KOPT-K1 (cell line): ENCODE data around the gene TPCN1.
A peak's percentile ranks its signal among the peaks of the same experiment; 100 is the strongest.

Source experiments
- H3K27ac ChIP-seq: fragments of 200-600 bp; sonication (generic); 2 replicates; pipeline ENCODE4 v1.5.1; 2016; ENCODE audit warnings: antibody characterized with exemption, mild to moderate bottlenecking, low read depth, low read length; ENCODE audit not compliant: poor library complexity, severe bottlenecking
- H3K36me3 ChIP-seq: fragments of 200-600 bp; sonication (generic); 2 replicates; pipeline ENCODE4 v1.5.1; 2017; ENCODE audit warnings: antibody characterized with exemption, mild to moderate bottlenecking, low read length, moderate library complexity; ENCODE audit not compliant: insufficient read depth
- H3K9me3 ChIP-seq: fragments of 200-600 bp; sonication (generic); 2 replicates; pipeline ENCODE4 v1.5.1; 2017; ENCODE audit warnings: antibody characterized with exemption, low read length, mild to moderate bottlenecking; ENCODE audit not compliant: insufficient read depth, poor library complexity, severe bottlenecking

The TPCN1 gene

DNA sequence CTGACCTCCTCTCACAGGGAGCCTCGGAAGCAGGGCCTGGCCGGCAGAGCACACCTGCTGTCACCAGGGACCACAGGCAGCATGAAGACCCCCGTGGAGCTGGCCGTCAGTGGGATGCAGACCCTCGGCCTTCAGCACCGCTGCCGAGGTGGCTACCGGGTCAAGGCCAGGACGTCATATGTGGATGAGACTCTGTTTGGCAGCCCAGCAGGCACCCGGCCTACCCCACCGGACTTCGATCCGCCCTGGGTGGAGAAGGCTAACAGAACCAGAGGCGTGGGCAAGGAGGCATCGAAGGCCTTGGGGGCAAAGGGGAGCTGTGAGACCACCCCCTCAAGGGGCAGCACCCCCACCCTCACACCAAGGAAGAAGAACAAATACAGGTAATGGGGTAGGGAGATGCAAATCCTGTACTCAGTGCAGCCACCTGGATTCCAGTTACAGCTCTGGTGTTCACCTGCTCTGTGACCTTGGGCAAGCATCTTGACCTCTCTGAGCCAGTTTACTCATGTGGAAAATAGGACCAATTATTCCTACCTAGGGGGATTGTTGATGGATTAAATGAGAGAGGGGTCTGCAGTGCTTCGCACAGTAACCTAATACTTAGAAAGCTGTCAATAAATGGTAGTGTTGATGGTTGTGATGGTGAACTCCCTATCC lies 34.5 kb upstream of the TPCN1 start:
- H3K36me3 ChIP-seq, result peaks cover 64% of the 10 kb centered on the region

DNA sequence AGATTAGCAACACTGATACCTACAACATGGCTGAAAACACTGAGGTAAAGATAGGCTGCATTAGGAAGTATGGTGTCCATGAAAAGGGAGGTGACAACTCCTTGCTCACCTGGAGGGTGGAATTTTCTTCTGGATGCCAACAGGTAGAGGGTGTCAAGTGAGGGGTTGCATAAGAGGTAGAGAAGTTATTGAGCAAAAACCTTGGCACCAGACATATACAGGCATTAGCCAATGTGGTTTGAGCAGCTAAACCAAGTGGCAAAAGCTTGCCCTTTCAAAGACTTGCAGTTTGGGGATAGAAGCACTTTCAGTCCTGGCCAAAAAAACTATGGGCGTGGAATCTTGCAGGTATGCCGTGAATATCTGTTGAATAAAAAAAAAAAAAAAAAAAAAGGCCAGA lies 31.9 kb upstream of the TPCN1 start:
- Histone ChIP-seq H3K27ac (no peak overlapping the region), H3K9me3 (no peaks in the 10 kb centered on the region), H3K36me3 (peaks cover 58% of the 10 kb centered on the region)

More for the DNA sequence above, 34.5 kb upstream of the TPCN1 start:
- H3K9me3 ChIP-seq, result no peaks in the 10 kb centered on the region
- peak overlapping the region; percentile 92 for H3K27ac ChIP-seq

DNA sequence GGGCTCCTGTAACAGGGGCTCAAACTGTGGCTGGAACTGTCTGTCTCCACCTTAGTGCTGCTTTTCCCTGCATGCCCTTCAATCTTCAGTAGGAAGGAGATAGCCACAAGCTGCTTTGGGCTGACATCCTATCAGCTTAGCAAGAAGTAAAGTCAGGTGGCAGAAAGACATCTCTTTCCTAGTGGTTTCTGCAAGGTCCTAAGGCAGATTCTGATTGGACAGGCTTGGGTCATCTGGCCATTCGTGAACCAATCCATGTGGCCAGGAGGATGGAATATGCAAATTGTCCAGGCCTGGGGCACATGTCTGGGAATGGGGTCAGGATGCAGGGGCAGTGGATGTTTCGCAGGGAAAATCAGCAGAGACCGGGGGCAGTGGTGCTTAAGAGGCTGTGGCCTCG lies 30.5 kb upstream of the TPCN1 start:
- H3K36me3 ChIP-seq, result peaks cover 58% of the 10 kb centered on the region
- H3K27ac ChIP-seq, result no peak overlapping the region
- H3K9me3 ChIP-seq, result no peaks in the 10 kb centered on the region

DNA sequence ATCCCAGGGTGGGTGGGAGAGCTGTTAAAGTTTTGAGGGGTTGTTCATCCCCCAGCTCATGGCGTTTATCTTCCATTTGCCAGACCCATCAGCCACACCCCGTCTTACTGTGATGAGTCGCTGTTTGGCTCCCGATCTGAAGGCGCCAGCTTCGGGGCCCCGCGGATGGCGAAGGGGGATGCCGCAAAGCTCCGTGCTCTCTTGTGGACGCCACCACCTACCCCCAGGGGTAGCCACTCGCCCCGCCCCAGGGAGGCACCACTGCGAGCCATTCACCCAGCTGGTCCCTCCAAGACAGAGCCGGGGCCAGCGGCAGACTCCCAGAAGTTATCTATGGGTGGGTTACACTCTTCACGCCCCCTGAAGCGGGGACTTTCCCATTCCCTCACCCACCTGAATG lies 30.0 kb upstream of the TPCN1 start:
- peaks cover 58% of the 10 kb centered on the region for H3K36me3 ChIP-seq

DNA sequence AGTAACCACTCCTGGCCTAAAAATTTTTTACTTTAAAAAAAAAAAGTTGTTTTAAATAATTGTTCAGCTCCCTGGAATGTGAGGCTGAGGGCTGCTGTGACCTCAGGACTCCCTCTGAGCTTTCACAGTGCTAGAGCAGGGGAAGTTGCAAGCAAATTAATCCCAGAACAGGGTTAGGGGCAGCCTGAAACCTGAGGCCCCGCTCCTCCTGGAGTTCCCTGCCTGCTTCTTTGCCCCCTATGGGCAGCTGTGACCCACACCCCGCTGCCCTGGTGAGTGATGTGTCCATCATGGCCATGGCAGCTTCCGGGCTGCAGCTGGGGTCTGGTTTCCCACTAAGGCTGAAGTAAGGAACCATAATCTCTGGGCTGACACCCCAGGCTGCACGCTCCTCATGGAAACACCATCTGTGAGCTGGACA lies 26.3 kb upstream of the TPCN1 start:
- Histone ChIP-seq H3K9me3 (no peaks in the 10 kb centered on the region), H3K27ac (no peak overlapping the region), H3K36me3 (peaks cover 31% of the 10 kb centered on the region)

More for the DNA sequence above, 30.0 kb upstream of the TPCN1 start:
- no peaks in the 10 kb centered on the region for H3K9me3 ChIP-seq
- H3K27ac ChIP-seq, result no peak overlapping the region

DNA sequence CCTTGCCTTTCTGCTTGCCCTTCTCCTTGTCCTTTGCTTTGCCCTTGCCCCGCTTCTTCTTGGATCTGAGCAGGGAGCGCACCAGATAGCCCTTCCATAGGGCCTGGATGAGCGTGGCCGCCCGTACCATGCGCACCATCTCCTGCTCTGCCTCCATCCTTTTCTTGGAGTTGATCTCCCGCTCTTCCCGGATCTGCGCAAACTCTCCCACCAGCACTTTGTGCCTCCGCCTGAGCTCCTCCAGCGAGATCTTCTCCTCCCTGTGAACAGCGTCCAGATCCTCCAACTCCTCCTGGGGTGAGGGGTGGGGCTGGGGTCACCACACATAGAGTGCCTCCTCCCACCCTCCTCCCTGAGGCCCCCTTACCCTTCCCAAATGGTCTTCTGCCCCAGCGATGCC lies 25.7 kb upstream of the TPCN1 start:
- Histone ChIP-seq H3K27ac (no peak overlapping the region), H3K9me3 (no peaks in the 10 kb centered on the region), H3K36me3 (peaks cover 25% of the 10 kb centered on the region)

DNA sequence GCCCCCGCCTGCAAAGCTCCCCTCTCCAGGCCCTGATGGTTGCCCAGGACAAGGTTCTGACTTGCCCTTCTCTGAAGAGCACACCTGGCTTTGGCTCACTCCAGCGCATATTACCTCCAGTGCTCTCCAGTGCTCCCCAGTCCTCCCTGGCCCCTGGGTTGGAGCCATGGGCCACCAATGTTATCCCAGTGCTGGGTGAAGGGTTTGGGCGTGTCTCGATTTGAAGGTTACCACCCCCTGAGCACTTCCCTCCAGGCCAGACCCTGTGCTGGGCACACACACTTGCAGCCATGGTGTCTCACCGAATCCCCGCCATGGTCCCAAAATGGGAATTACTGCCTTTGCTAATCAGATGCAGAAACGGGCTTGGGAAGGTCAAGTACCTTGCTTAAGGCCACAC lies 24.7 kb upstream of the TPCN1 start:
- Histone ChIP-seq H3K9me3 (no peaks in the 10 kb centered on the region), H3K36me3 (peaks cover 15% of the 10 kb centered on the region), H3K27ac (no peak overlapping the region)

DNA sequence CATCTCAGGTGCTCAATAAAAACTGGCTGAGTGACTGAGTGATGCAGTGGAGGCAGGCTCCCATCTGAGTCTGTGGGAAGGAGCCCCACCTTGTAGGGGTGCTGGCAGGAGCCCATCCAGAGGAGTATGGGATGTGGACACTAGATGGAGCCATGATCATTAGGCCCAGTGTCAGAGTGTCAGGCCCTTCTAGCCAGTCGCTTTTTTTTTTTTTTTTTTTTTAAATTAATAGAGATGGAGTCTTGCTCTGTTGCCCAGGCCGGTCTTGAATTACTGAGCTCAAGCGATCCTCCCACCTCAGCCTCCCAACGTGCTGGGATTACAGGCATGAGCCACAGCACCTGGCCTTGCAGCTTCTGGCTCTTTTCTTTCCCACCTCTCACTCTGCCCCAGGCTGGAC lies 24.3 kb upstream of the TPCN1 start:
- H3K27ac ChIP-seq, result no peak overlapping the region
- H3K9me3 ChIP-seq, result no peaks in the 10 kb centered on the region
- H3K36me3 ChIP-seq, result peaks cover 11% of the 10 kb centered on the region

DNA sequence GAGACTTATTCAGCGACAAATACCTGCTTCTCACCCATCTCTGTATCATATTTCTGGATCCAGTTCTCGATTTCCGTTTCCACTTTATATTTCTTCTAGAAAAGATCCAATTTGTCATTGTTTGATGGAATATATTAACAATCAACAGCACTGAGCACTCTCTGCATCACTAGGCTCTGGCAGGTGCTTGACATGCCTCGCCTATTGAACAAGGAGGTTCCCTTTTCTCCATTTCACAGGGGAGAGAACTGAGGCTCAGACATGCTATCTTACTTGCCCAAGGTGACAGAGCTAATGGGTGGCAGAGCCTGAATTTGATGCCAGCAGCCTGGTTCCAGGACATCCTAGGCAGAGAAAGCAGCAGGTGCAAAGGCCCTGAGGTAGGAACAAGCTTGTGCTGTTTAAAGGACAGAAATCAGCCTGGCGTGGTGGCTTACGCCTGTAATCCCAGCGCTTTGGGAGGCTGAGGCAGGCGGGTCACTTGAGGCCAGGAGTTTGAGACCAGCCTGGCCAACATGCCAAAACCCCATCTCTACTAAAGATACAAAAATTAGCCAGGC lies 23.7 kb upstream of the TPCN1 start:
- Histone ChIP-seq H3K36me3 (peaks cover 5% of the 10 kb centered on the region), H3K27ac (no peak overlapping the region), H3K9me3 (no peaks in the 10 kb centered on the region)

DNA sequence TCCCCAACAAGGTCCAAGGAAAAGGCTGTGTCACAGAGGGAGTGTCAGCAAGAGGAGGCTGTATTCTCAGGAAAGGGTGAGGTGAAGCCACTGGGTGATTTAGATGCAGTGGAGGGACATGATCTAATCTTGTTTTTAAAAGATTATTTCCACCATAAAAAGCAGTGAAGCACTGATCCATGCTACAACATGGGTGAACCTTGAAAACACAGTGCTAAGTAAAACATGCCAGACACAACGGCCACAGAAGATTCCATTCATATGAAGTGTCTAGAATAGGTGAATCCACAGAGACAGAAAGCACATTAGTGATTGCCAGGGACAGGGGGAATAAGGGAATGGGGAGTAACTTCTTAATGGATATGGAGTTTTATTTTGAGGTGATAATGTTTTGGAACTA lies 23.0 kb upstream of the TPCN1 start:
- Histone ChIP-seq H3K36me3 (no peaks in the 10 kb centered on the region), H3K9me3 (no peaks in the 10 kb centered on the region), H3K27ac (no peak overlapping the region)

DNA sequence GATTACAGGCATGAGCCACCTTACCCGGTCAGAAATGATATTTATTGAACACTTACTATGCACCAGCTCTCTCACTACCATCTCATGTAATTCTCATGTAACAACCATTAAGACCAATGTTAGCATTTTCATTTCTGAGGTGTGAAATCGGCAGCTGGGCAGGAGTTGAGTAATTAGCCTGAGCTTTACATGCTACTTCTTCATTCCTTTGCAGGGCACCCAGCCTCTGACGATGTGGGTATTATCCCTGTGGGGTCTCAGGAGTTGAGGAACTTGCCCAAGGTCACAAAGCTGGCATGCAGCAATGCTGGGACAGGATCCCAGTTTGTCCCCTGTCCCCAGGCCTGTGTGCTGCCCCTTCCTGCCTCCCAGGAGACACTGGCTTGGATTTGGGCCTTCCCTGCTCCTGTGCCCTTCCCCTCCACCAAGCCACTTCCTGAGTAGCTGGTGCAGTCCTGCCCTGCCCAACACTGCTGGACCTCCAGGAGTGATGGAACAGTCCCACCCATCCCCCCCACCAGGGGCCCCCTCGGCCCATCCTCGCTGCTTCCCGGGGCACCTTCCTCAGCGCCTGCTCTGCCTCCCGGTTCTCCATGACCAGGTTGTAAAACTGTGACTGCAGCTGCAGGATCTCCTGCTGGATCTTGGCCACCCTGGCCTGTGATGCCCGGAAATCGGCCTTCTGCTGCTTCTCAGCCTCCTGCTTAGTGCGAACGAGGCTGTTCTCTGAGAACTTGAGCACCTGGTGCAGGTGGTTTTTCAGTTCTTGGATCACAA lies 21.1 kb upstream of the TPCN1 start:
- no peaks in the 10 kb centered on the region for H3K9me3 ChIP-seq
- H3K36me3 ChIP-seq, result no peaks in the 10 kb centered on the region
- H3K27ac ChIP-seq, result no peak overlapping the region

DNA sequence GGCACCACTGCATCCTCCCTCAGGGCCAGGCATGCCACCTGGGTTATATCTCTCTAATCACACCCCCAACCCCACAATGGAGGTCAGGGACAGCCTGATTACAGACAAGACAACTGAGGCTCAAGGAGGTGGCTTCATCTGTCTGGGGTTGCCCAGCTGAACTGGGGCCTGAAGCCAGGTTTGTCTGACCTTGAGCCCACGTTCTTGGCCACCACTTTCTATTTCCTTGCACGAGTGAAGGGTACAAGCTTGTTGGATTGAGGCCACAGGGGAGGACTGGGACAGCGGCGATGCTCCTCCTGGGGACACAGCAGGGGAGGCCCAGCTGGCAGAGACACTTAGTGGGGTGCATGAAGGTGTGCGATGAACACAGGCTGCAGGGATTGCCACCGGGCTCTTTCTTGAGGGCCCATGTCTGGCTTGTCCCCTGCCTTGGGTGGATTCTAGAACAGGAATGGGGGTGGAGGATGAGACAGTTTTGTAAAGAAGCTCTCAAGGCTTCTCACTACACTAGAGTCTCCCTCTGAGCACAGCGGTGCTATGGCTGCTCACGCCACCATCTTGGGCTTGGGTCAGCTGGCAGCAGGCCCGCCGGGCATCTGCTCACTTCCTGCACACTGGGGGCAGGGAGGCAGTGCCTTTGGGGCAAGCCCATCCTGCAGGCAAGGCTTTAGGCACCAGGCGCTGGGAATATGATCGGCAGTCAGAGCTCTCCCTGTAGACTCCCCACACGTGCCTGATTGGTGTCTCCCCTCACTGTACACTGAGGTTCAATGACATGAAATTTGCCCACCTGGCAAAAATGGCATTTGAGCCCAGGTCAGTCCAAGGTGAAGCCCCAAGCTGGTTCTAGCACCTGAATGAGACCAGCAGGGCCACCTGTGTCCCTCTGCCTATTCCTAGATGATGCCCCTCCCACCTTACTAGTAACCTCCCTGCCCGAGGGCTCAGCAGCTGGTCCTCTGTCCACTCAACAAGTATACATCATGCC lies 19.8 kb upstream of the TPCN1 start:
- no peaks in the 10 kb centered on the region for H3K9me3 ChIP-seq
- no peak overlapping the region for H3K27ac ChIP-seq
- no peaks in the 10 kb centered on the region for H3K36me3 ChIP-seq

DNA sequence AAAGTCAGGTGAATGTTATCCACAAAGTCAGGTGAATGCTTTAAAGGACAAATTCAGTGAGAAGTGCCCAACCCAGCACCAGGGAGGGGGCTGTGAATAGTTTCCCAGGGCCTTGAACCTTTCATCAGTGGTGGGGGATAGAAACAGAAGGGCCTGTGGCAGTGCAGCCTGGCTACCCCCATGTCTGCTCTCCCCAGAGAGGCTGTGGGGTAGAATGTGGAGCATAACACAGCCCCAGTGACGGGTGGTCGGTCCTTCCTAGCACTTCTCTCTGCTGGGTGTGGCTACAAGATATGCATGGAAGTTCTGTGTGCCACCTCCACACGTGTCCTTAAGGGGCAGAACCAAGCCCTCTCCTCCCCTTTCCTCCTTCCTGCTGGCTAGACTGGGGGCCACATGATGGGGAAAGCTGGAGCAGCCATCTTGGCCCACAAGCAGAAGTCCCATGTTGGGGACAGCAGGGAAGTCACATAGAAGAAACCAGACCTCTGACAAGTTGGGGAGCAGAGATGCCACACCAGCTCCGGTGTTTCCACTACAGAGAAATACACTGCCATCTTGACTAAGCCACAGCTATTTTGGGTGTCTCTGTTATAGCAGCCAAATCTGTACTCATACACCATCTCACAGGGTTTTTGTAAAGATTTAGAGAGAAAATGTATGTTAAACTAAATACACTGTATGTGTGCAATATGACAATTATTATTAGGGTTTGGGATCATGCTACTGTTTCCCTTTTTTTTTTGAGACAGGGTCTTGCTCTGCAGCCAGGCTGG lies 18.8 kb upstream of the TPCN1 start:
- H3K36me3 ChIP-seq, result no peaks in the 10 kb centered on the region
- H3K27ac ChIP-seq, result no peak overlapping the region
- H3K9me3 ChIP-seq, result no peaks in the 10 kb centered on the region
